CD8-positive, alpha-beta memory T cell (primary cell): ENCODE measurements around the gene PRELP. TPM values are rescaled to one million over a fixed set of nuclear protein-coding genes. Genes with fewer than 3 reads are reported as not detected.
"Not testable (repeated sequence)": the region's sequence is repeated elsewhere in the genome, so short reads cannot be mapped to it uniquely, and the experiment has no call there.

ENCODE experiments used
- CTCF ChIA-PET: fragments of 350-600 bp; sonication (Branson Sonifier 250); formaldehyde crosslinking; loops from one replicate; lab custom pipeline; 2021; ENCODE audit warnings: antibody characterized with exemption; lab: Charles Lee
- POLR2A ChIA-PET: fragments of 350-600 bp; sonication (Branson Sonifier 250); formaldehyde crosslinking; loops from one replicate; lab custom pipeline; 2021; ENCODE audit warnings: antibody characterized with exemption; lab: Charles Lee
- DNase-seq, 5 donors: peaks; one replicate each; pipeline versions ENCODE4 v3.0.0 to v3.0.0-alpha.2; 2020 to 2022; ENCODE audit warnings: mixed read lengths in 1 of 5
- H3K27ac ChIP-seq: one replicate; pipeline ENCODE4 v1.7.0; 2013; ENCODE audit warnings: low read depth, mild to moderate bottlenecking, low read length, moderate library complexity
- H3K27me3 ChIP-seq: 2 replicates; pipeline ENCODE4 v1.7.0; 2013; ENCODE audit warnings: low read length, mild to moderate bottlenecking; ENCODE audit not compliant: insufficient read depth, poor library complexity, severe bottlenecking
- H3K36me3 ChIP-seq: 2 replicates; pipeline ENCODE4 v1.7.0; 2013; ENCODE audit warnings: mild to moderate bottlenecking, low read length, moderate library complexity; ENCODE audit not compliant: insufficient read depth
- H3K4me1 ChIP-seq: 2 replicates; pipeline ENCODE4 v1.7.0; 2013; ENCODE audit warnings: mild to moderate bottlenecking, low read length, moderate library complexity; ENCODE audit not compliant: insufficient read depth
- H3K4me3 ChIP-seq: 2 replicates; pipeline ENCODE4 v1.7.0; 2013; ENCODE audit warnings: mild to moderate bottlenecking, low read length
- H3K9me3 ChIP-seq: 2 replicates; pipeline ENCODE4 v1.7.0; 2013; ENCODE audit warnings: mild to moderate bottlenecking, low read length
- H3K27ac Mint-ChIP-seq, 8 donors: one replicate each; pipeline ENCODE4 v1.8.0; 2020 to 2021; ENCODE audit warnings: mixed read lengths in 8 of 8, mild to moderate bottlenecking in 6 of 8, inconsistent platforms in 3 of 8, moderate library complexity in 3 of 8
- H3K27me3 Mint-ChIP-seq, 2 donors: one replicate each; pipeline ENCODE4 v1.8.0; 2020 to 2021; ENCODE audit warnings: mixed read lengths in 2 of 2, mild to moderate bottlenecking in 1 of 2, moderate library complexity in 1 of 2
- H3K36me3 Mint-ChIP-seq, 3 donors: one replicate each; pipeline ENCODE4 v1.8.0; 2020 to 2021; ENCODE audit warnings: mixed read lengths in 3 of 3, inconsistent platforms in 1 of 3, mild to moderate bottlenecking in 1 of 3
- H3K4me1 Mint-ChIP-seq, 3 donors: one replicate each; pipeline ENCODE4 v1.8.0; 2020 to 2021; ENCODE audit warnings: mixed read lengths in 3 of 3, inconsistent platforms in 1 of 3, mild to moderate bottlenecking in 1 of 3
- H3K4me3 Mint-ChIP-seq, 7 donors: one replicate each; pipeline ENCODE4 v1.8.0; 2020 to 2021; ENCODE audit warnings: mixed read lengths in 7 of 7, mild to moderate bottlenecking in 6 of 7, moderate library complexity in 4 of 7, inconsistent platforms in 2 of 7
- H3K9me3 Mint-ChIP-seq, 5 donors: one replicate each; pipeline ENCODE4 v1.8.0; 2020 to 2022; ENCODE audit warnings: mixed read lengths in 5 of 5, mild to moderate bottlenecking in 3 of 5, moderate library complexity in 2 of 5, inconsistent platforms in 1 of 5
- polyA plus RNA-seq: library from polyadenylated mRNA; unstranded; fragments of 300-500 nt; fragmentation: Illumina TruSeq; gene quantifications from one replicate; pipeline ENCODE4 v1.2.3, GENCODE V29; 2021
- total RNA-seq, 2 experiments: library from RNA; stranded (reverse); gene quantifications; one replicate each; pipeline ENCODE4 v1.2.3, GENCODE V29; 2021

Gene PRELP
- total and polyA plus RNA-seq, 3 experiments from 2014 or later, result not detected

DNA sequence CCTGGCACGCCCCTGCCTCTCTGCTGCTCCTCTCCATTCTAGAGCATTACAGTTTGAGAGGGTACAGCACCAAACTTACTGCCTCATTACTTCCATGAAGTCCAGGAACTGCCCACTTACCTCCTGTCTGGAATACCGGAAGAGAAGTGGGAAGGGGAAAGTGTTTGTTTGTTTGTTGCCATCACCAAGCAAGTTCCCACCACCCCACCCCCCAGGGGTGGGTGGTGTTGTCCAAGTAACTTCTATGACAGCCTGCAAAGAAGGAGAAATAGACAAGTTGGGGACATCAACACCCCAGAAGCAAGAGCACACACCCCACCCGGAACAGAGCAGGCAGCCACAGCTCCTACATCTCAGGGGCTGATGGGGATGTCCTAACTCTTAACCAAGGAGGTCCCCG lies 36.3 kb downstream of the PRELP start:
- H3K9me3 ChIP-seq, result no peaks in the 10 kb centered on the region
- no peak overlapping the region for H3K27ac ChIP-seq
- no peaks in the 10 kb centered on the region for H3K36me3 ChIP-seq
- no peak for DNase-seq
- H3K27me3 ChIP-seq, result no peaks in the 10 kb centered on the region
- no peak overlapping the region for H3K4me3 ChIP-seq
- Mint-ChIP-seq H3K4me1 (peaks cover 0 to 1% (median 0%) of the 10 kb centered on the region in 3 donors), H3K9me3 (no peaks in the 10 kb centered on the region), H3K27me3 (peaks cover 8 to 15% of the 10 kb centered on the region in 2 donors), H3K27ac (no peak overlapping the region), H3K4me3 (no peak overlapping the region), H3K36me3 (no peaks in the 10 kb centered on the region)
- ChIA-PET CTCF (no interaction called here), POLR2A (no interaction called here)
- peaks cover 21% of the 10 kb centered on the region for H3K4me1 ChIP-seq

DNA sequence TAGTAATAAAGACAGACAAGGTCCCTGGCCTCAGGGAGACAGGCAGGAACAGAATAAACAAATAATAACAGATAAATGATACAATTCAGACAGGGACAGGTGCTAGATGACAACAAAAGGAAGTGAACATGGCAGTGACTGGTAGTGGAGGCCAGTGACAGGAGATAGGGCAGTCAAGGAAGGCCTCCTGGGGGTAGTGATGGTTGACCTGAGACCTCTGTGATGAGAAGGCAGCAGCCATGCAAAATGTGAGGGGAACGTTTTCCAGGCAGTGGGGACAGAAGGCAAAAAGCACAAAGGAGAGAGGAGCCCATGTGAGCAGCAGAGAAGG lies 36.9 kb downstream of the PRELP start:
- DNase-seq, result no peak
- H3K9me3 Mint-ChIP-seq, result no peaks in the 10 kb centered on the region
- no peaks in the 10 kb centered on the region for H3K36me3 Mint-ChIP-seq
- no peak overlapping the region for H3K4me3 ChIP-seq
- no peaks in the 10 kb centered on the region for H3K36me3 ChIP-seq
- H3K27ac Mint-ChIP-seq, result peak overlapping the region in 1 of 8 donors; percentile 45
- peaks cover 8 to 15% of the 10 kb centered on the region in 2 donors for H3K27me3 Mint-ChIP-seq
- peaks cover 0 to 1% (median 0%) of the 10 kb centered on the region in 3 donors for H3K4me1 Mint-ChIP-seq
- H3K27me3 ChIP-seq, result no peaks in the 10 kb centered on the region
- ChIA-PET POLR2A (no interaction called here), CTCF (no interaction called here)
- no peaks in the 10 kb centered on the region for H3K9me3 ChIP-seq
- H3K4me3 Mint-ChIP-seq, result no peak overlapping the region
- H3K27ac ChIP-seq, result no peak overlapping the region
- peaks cover 21% of the 10 kb centered on the region for H3K4me1 ChIP-seq

- Histone ChIP-seq H3K27ac (no peak overlapping the region), H3K9me3 (no peaks in the 10 kb centered on the region), H3K27me3 (no peaks in the 10 kb centered on the region), H3K4me1 (peaks cover 21% of the 10 kb centered on the region), H3K4me3 (no peak overlapping the region), H3K36me3 (no peaks in the 10 kb centered on the region)
- no peaks in the 10 kb centered on the region for H3K9me3 Mint-ChIP-seq
- DNase-seq, result peak in 1 of 5 donors; percentile 38
- no peak overlapping the region for H3K4me3 Mint-ChIP-seq
- H3K4me1 Mint-ChIP-seq, result peaks cover 0 to 1% (median 0%) of the 10 kb centered on the region in 3 donors
- ChIA-PET CTCF (no interaction called here), POLR2A (no interaction called here)
- H3K27me3 Mint-ChIP-seq, result peaks cover 8 to 15% of the 10 kb centered on the region in 2 donors
- H3K27ac Mint-ChIP-seq, result no peak overlapping the region
- H3K36me3 Mint-ChIP-seq, result no peaks in the 10 kb centered on the region
Measured at GRCh38 chr1:203512848-203513584, 37.4 kb downstream of the PRELP start.

- H3K27ac Mint-ChIP-seq, result no peak overlapping the region
- no peaks in the 10 kb centered on the region for H3K27me3 ChIP-seq
Measured at GRCh38 chr1:203513585-203514031, 38.0 kb downstream of the PRELP start.

DNA sequence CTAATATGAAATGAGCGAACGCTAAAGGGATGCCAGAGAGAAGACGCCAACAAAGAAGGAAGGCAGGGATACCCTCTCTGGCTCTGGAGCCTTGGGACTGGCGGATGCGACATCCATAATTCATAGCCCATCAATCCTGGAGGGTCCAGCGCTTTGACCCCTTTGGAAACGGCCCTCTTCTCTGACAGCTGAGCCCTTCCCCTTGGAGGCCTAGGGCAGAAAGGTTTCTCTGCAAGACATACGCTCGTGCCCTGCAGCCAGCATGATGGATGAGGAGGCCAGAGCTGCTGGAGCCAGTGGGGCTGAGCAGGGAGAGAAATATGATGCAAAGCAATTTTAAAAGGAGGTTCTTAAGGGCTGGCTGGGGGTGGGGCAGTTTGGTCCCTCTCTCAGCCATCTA lies 40.6 kb downstream of the PRELP start:
- no peak for DNase-seq
- Mint-ChIP-seq H3K27ac (no peak overlapping the region), H3K36me3 (no peaks in the 10 kb centered on the region), H3K4me1 (peaks cover 0 to 1% (median 0%) of the 10 kb centered on the region in 3 donors), H3K4me3 (no peak overlapping the region), H3K9me3 (no peaks in the 10 kb centered on the region), H3K27me3 (peaks cover 8 to 15% of the 10 kb centered on the region in 2 donors)
- ChIA-PET CTCF (interaction anchor here (1.0 kb wide), 1 partner anchor 8 kb away, joined by 3 read pairs; no protein-coding TSS in a partner anchor), POLR2A (no interaction called here)
- H3K9me3 ChIP-seq, result no peaks in the 10 kb centered on the region
- H3K36me3 ChIP-seq, result no peaks in the 10 kb centered on the region
- peaks cover 21% of the 10 kb centered on the region for H3K4me1 ChIP-seq
- no peak overlapping the region for H3K4me3 ChIP-seq
- no peaks in the 10 kb centered on the region for H3K27me3 ChIP-seq
- no peak overlapping the region for H3K27ac ChIP-seq

More at GRCh38 chr1:203513585-203514031, 38.0 kb downstream of the PRELP start:
- Histone ChIP-seq H3K27ac (no peak overlapping the region), H3K4me3 (no peak overlapping the region), H3K4me1 (peaks cover 21% of the 10 kb centered on the region), H3K9me3 (no peaks in the 10 kb centered on the region), H3K36me3 (no peaks in the 10 kb centered on the region)
- ChIA-PET CTCF (interaction anchor here (1.6 kb wide), 1 partner anchor 10 kb away, joined by 3 read pairs; no protein-coding TSS in a partner anchor), POLR2A (no interaction called here)
- peaks cover 0 to 1% (median 0%) of the 10 kb centered on the region in 3 donors for H3K4me1 Mint-ChIP-seq
- H3K27me3 Mint-ChIP-seq, result peaks cover 8 to 15% of the 10 kb centered on the region in 2 donors
- no peaks in the 10 kb centered on the region for H3K36me3 Mint-ChIP-seq
- H3K4me3 Mint-ChIP-seq, result no peak overlapping the region
- DNase-seq, result no peak
- H3K9me3 Mint-ChIP-seq, result no peaks in the 10 kb centered on the region

GRCh38 chr1:203516906-203517305 lies 41.3 kb downstream of the PRELP start:
- H3K9me3 Mint-ChIP-seq, result no peaks in the 10 kb centered on the region
- no peak for DNase-seq
- no peak overlapping the region for H3K27ac Mint-ChIP-seq
- H3K4me3 Mint-ChIP-seq, result no peak overlapping the region
- POLR2A ChIA-PET, result no interaction called here
- no peaks in the 10 kb centered on the region for H3K9me3 ChIP-seq
- no peaks in the 10 kb centered on the region for H3K36me3 Mint-ChIP-seq
- no peaks in the 10 kb centered on the region for H3K36me3 ChIP-seq
- peaks cover 21% of the 10 kb centered on the region for H3K4me1 ChIP-seq
- no peaks in the 10 kb centered on the region for H3K27me3 ChIP-seq
- CTCF ChIA-PET, result interaction anchor here (1.0 to 2.2 kb wide), 2 partner anchors 8 to 13 kb away, joined by 3 to 10 read pairs; no protein-coding TSS in a partner anchor
- H3K27me3 Mint-ChIP-seq, result peaks cover 8 to 15% of the 10 kb centered on the region in 2 donors
- peaks cover 0 to 1% (median 0%) of the 10 kb centered on the region in 3 donors for H3K4me1 Mint-ChIP-seq
- no peak overlapping the region for H3K27ac ChIP-seq
- H3K4me3 ChIP-seq, result no peak overlapping the region

DNA sequence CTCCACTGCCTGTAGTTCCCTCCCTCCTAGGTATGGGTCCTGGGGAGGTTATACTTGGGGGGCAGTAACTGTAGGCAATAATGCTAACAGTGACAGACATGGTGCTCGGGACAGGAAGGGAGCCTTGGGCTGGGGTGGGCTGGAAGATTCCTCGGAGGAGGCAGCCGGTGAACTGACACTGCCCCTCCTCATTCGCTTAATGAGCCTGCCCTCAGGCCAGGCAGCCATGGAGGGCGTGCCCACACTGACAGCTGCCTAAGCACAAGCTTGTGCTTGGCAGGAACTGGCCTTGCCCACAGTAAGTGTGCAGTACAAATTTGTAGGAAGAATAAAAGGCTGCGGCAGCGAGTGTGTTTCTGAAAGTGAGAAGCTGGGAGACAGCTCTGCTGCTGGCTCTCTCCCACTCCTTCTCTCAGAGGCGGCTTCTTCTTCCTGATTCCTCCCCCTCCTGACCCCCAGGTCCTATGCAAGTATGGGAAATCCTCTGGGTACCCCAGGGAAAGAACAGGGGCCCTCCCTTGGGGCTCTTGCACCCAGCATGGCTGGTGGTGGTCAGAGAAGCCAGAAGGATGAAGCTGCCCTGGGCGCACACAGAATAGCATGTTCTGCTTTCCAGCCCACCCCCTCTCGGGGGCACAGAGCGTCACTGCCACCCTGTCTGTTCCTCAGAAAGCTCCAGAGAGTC lies 42.0 kb downstream of the PRELP start:
- H3K36me3 Mint-ChIP-seq, result no peaks in the 10 kb centered on the region
- DNase-seq, result no peak
- H3K27me3 Mint-ChIP-seq, result peaks cover 8 to 11% of the 10 kb centered on the region in 2 donors
- no peak overlapping the region for H3K4me3 Mint-ChIP-seq
- H3K9me3 Mint-ChIP-seq, result no peaks in the 10 kb centered on the region
- H3K4me1 Mint-ChIP-seq, result peaks cover 0 to 1% (median 0%) of the 10 kb centered on the region in 3 donors
- Histone ChIP-seq H3K4me3 (no peak overlapping the region), H3K9me3 (no peaks in the 10 kb centered on the region), H3K27me3 (no peaks in the 10 kb centered on the region), H3K27ac (no peak overlapping the region), H3K36me3 (no peaks in the 10 kb centered on the region), H3K4me1 (peaks cover 18% of the 10 kb centered on the region)
- H3K27ac Mint-ChIP-seq, result peak overlapping the region in 1 of 8 donors; percentile 9
- POLR2A ChIA-PET, result no interaction called here
- CTCF ChIA-PET, result interaction anchor here (1.0 to 2.2 kb wide), 2 partner anchors 9 to 14 kb away, joined by 3 to 10 read pairs; no protein-coding TSS in a partner anchor

DNA sequence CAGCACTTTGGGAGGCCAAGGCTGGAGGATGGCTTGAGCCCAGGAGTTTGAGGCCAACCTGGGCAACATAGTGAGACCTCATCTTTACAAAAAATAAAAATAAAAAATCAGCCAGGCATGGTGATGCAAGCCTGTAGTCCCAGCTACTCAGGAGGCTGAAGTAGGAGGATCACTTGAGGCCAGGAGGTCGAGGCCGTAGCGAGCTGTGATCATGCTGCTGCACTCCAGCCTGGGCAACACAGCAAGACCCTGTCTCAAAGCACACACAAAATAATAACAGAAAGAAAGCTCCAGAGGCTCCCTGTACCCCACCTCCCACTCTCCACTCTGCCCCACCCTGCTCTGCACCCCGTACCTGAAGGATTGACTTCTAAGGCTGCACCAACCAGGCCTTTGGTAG lies 42.5 kb downstream of the PRELP start:
- CTCF ChIA-PET, result interaction anchor here (2.2 kb wide), 1 partner anchor 14 kb away, joined by 10 read pairs; no protein-coding TSS in a partner anchor

More for the DNA sequence above, 42.5 kb downstream of the PRELP start:
- DNase-seq, H3K4me3 Mint-ChIP-seq, H3K27me3 Mint-ChIP-seq, H3K27me3 ChIP-seq, H3K27ac ChIP-seq, H3K36me3 Mint-ChIP-seq, H3K4me3 ChIP-seq, H3K36me3 ChIP-seq, POLR2A ChIA-PET, H3K9me3 Mint-ChIP-seq, H3K4me1 Mint-ChIP-seq, H3K9me3 ChIP-seq: not testable (repeated sequence)
- H3K27ac Mint-ChIP-seq, result peak overlapping the region in 1 of 8 donors; percentile 9
- H3K4me1 ChIP-seq, result peaks cover 12% of the 10 kb centered on the region
